ENCODE measurements around the gene PRKAR1B. TPM values are rescaled to one million over a fixed set of nuclear protein-coding genes. Genes with fewer than 3 reads are reported as not detected.

PRKAR1B gene
- total RNA-seq, 4 donors from 2014 or later = 3.8 to 11.6 (median 6.3) TPM

GRCh38 chr7:518630-519483, 208.2 kb downstream of the PRKAR1B start:
- TF ChIP-seq, protein P1, sequence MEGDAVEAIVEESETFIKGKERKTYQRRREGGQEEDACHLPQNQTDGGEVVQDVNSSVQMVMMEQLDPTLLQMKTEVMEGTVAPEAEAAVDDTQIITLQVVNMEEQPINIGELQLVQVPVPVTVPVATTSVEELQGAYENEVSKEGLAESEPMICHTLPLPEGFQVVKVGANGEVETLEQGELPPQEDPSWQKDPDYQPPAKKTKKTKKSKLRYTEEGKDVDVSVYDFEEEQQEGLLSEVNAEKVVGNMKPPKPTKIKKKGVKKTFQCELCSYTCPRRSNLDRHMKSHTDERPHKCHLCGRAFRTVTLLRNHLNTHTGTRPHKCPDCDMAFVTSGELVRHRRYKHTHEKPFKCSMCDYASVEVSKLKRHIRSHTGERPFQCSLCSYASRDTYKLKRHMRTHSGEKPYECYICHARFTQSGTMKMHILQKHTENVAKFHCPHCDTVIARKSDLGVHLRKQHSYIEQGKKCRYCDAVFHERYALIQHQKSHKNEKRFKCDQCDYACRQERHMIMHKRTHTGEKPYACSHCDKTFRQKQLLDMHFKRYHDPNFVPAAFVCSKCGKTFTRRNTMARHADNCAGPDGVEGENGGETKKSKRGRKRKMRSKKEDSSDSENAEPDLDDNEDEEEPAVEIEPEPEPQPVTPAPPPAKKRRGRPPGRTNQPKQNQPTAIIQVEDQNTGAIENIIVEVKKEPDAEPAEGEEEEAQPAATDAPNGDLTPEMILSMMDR (IDR thresholded peaks at IDR 0.05; ENCODE audit: low read depth) = no peak

- TF ChIP-seq, protein P1 (IDR thresholded peaks at IDR 0.05; ENCODE audit: low read depth) = no peak
These were observed 209.1 kb downstream of the PRKAR1B start for GRCh38 chr7:517774-518629.

GRCh38 chr7:516606-517456, 210.2 kb downstream of the PRKAR1B start:
- TF ChIP-seq, protein P1 (IDR thresholded peaks at IDR 0.05; ENCODE audit: low read depth) = no peak

GRCh38 chr7:516216-516605, 210.9 kb downstream of the PRKAR1B start:
- TF ChIP-seq, protein P1 (IDR thresholded peaks at IDR 0.05; ENCODE audit: low read depth) = no peak

DNA sequence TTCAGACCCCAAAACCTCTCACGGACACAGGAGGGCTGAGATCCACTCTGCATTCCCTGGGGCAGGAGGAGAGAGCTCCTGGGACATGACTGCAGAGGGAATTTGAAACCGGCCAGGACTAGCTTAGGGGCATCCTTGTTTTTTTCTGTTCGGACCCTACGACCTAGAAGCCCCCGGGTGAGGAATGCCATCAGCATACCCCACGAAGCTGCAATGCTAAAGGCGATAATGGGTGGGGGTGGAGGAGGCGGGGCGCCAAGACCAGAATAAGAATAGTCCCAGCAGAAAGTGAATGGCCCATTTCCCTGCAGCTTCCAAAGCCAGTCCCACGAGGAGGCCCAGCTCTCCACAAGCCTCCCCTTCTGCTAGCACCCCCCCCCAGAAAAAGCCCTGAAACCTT, 211.5 kb downstream of the PRKAR1B start:
- TF ChIP-seq, protein P1 (IDR thresholded peaks at IDR 0.05; ENCODE audit: low read depth) = no peak

- TF ChIP-seq, protein P1 (IDR thresholded peaks at IDR 0.05; ENCODE audit: low read depth) = no peak
These were observed 212.2 kb downstream of the PRKAR1B start for GRCh38 chr7:514651-515598.

All from subcutaneous adipose tissue (tissue), 4 donors.